HUES6 (cell line): Measurements from ENCODE around the gene FAM120C.
A peak's percentile ranks its signal among the peaks of the same experiment; 100 is the strongest.

Experiments
- H3K27ac ChIP-seq: 2 replicates; pipeline ENCODE4 v1.7.0; 2013; ENCODE audit warnings: low read depth, mild to moderate bottlenecking, low read length, inconsistent platforms
- H3K27me3 ChIP-seq: 2 replicates; pipeline ENCODE4 v1.6.1; 2013; ENCODE audit warnings: low read length; ENCODE audit not compliant: control insufficient read depth, insufficient read depth
- H3K36me3 ChIP-seq: 2 replicates; pipeline ENCODE4 v1.6.1; 2013; ENCODE audit warnings: low read length; ENCODE audit not compliant: control insufficient read depth, insufficient read depth
- H3K4me1 ChIP-seq: 2 replicates; pipeline ENCODE4 v1.6.1; 2013; ENCODE audit warnings: low read length; ENCODE audit not compliant: control insufficient read depth, insufficient read depth
- H3K4me3 ChIP-seq: 2 replicates; pipeline ENCODE4 v1.5.1; 2013; ENCODE audit warnings: low read depth, low read length
- H3K9ac ChIP-seq: one replicate; pipeline ENCODE4 v1.6.1; 2013; ENCODE audit warnings: mild to moderate bottlenecking, low read length
- H3K9me3 ChIP-seq: 2 replicates; pipeline ENCODE4 v1.6.1; 2013; ENCODE audit warnings: low read depth, low read length; ENCODE audit not compliant: control insufficient read depth, insufficient read depth

Gene FAM120C

DNA sequence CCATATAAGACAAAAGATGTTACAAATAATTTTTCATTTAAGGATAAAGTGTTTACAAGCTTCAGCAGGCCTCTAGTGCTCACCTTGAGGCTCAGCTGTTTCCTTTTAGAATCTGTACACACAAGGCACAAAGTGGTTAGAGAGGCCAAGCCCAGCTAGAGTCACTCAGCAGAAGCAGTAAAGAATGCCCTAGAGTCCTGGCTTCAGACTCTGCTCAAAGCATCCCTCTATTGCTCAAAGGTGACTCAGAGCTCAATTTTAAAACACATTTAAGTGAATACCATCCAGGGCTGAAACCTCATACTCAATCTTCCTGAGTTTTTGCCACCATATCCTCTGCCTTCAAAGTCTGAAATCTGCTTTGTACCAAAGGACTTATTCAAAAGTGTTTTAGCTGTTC, 116.2 kb downstream of the FAM120C start:
- Histone ChIP-seq H3K4me3 (no peak overlapping the region), H3K36me3 (no peaks in the 10 kb centered on the region), H3K27me3 (no peaks in the 10 kb centered on the region), H3K9ac (no peak overlapping the region), H3K9me3 (peaks cover 8% of the 10 kb centered on the region; the same call in 1 of the 2 replicates), H3K4me1 (no peaks in the 10 kb centered on the region), H3K27ac (no peak overlapping the region)

DNA sequence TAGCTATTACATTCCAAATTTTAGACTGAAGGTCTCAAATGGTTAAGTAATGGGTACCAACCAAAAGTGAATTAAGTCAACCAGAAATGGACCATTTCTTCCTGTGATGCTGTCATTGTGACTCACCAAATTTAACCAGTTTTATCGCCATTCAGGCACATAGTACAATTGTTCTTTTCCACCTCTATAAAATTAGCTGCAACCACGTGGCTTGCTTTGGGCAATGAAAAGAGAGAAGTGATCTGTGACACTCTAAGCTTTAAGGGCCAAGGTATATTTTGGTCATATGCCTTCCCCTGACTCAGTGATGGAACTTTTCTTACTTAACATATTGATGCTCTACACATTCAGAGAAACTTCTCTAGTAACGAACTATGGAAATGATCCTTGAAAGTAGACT, 118.5 kb downstream of the FAM120C start:
- Histone ChIP-seq H3K4me1 (no peaks in the 10 kb centered on the region), H3K27me3 (no peaks in the 10 kb centered on the region), H3K9me3 (peaks cover 8% of the 10 kb centered on the region; the same call in 1 of the 2 replicates), H3K27ac (no peak overlapping the region), H3K9ac (no peak overlapping the region), H3K4me3 (no peak overlapping the region), H3K36me3 (no peaks in the 10 kb centered on the region)

DNA sequence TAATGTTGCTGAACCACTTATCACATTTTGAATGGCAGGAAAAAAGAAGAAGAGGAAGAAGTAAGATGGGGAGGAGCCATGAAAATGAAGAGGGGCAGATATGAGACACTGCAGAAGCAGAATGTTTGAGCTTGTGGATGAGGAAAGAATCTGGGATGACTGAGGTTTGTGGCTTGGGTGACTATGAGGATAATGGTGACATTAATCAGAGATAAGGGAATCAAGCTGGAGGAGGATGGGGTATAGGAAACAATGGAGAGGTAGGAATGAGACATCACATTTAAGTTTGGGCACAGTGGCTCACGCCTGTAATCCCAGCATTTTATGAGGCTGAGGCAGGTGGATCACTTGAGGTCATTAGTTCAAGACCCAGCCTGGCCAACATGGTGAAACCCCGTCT, 119.7 kb downstream of the FAM120C start:
- Histone ChIP-seq H3K9me3 (peaks cover 8% of the 10 kb centered on the region; the same call in 1 of the 2 replicates), H3K27me3 (no peaks in the 10 kb centered on the region), H3K9ac (no peak overlapping the region), H3K4me3 (no peak overlapping the region), H3K4me1 (no peaks in the 10 kb centered on the region), H3K27ac (no peak overlapping the region), H3K36me3 (no peaks in the 10 kb centered on the region)

DNA sequence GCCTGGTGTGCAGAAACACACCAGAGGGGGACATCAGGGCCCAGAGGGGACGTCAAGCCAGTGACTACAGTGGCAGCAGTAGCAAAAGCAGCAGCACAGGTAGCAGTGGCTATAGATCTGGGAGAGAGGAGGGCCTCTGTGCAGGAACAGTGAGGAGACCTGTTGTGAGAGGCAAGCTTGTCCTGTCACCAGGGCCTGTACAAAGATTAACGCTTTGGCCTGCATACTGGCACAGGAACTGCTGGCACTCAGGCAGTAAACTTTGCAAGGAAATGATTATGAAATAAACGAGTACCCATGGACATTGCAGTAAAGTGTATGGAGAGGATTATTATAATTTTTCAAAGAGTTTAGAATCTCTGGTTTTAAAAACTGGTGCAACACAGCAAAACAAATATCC, 133.3 kb downstream of the FAM120C start:
- H3K27me3 ChIP-seq: no peaks in the 10 kb centered on the region
- H3K9me3 ChIP-seq: peaks cover 10% of the 10 kb centered on the region; the same call in 1 of the 2 replicates
- no peaks in the 10 kb centered on the region for H3K36me3 ChIP-seq
- H3K4me1 ChIP-seq: peaks cover 20% of the 10 kb centered on the region
- no peak overlapping the region for H3K4me3 ChIP-seq
- H3K27ac ChIP-seq: no peak overlapping the region
- no peak overlapping the region for H3K9ac ChIP-seq

DNA sequence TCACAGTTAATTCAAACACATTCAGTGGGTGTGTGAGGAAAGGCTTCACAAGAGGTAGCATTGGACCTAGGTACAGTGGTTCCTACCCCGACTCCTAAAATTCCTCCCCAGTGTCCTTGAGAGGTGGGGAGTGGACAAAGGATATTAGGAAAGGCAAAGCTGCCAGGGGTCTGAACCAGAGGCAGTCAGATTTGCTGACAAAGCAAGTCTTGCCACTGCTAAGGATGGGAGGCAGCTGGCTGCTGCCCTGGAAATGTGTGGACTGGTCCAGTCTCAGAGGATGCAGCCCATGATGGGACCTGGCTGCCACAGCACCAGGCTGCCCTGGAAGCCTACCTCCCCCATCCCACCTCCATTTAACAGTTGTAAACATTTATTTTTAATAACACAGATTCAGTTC, 134.6 kb downstream of the FAM120C start:
- Histone ChIP-seq H3K27me3 (no peaks in the 10 kb centered on the region), H3K9me3 (peaks cover 9% of the 10 kb centered on the region; the same call in 1 of the 2 replicates), H3K4me1 (peaks cover 21% of the 10 kb centered on the region), H3K9ac (no peak overlapping the region), H3K36me3 (no peaks in the 10 kb centered on the region), H3K27ac (no peak overlapping the region), H3K4me3 (no peak overlapping the region; the same call in 1 of the 2 replicates)

DNA sequence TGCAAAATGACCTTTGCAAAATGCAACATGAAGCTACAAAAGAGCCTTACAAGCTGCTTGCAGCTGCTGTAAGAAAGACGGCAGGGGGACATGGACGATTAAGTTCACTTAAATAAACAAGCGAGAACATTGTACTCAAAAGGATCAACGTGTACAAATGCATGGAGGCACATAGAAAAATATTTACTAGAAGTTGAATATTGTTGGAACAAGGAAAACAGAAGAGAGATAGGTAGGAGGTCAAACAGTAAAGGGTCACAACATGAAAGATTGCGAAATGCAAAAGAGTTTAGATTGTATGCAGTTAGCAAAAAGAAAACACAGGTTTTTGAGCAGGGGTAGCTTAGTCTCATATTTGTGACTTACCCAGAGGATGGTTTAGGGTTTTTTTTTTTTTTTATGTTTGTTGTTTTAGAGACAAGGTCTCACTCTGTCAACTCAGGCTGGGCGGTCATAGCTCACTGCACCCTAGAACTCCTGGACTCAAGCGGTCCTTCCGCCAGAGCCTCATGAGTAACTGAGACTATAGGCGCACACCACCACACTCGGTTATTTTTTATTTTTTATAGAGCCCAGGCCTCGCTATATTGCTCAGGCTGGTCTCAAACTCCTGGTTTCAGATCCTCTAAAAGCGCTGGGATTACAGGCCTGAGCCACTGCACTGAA, 137.4 kb downstream of the FAM120C start:
- Histone ChIP-seq H3K36me3 (peaks cover 9% of the 10 kb centered on the region; the same call in 1 of the 2 replicates), H3K4me1 (peaks cover 21% of the 10 kb centered on the region), H3K9ac (no peak overlapping the region), H3K27me3 (no peaks in the 10 kb centered on the region), H3K4me3 (peak overlapping the region; percentile 55; the same call in 1 of the 2 replicates), H3K9me3 (peaks cover 8% of the 10 kb centered on the region; the same call in 1 of the 2 replicates), H3K27ac (no peak overlapping the region)

DNA sequence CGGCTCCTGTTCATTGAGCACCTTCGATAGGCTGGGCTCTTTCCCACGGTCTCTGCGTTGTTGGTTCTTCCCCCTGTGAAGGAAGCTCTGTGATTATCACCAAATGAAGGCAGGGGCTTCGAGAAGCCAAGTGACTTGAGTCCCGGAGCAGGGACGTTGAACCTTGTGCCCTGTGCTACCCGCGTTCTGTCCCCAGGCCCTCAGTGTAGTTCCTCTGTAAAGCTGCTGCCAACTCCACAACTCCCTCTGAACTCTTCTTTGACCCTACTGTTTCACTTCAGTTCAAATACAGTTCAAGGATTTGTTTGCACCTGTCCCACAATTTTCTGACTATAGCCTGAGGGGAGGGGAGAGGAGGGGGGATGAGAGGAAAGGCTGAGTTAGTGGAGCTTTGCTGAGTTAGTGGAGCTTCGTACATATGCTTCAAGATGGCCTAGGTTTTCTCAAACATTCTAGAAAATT, 138.1 kb downstream of the FAM120C start:
- Histone ChIP-seq H3K27ac (peak overlapping the region; percentile 58; the same call in 1 of the 2 replicates), H3K4me3 (peak overlapping the region; percentile 55), H3K9ac (peak overlapping the region; percentile 94), H3K9me3 (peaks cover 8% of the 10 kb centered on the region; the same call in 1 of the 2 replicates), H3K27me3 (no peaks in the 10 kb centered on the region), H3K36me3 (peaks cover 17% of the 10 kb centered on the region), H3K4me1 (peaks cover 21% of the 10 kb centered on the region)

DNA sequence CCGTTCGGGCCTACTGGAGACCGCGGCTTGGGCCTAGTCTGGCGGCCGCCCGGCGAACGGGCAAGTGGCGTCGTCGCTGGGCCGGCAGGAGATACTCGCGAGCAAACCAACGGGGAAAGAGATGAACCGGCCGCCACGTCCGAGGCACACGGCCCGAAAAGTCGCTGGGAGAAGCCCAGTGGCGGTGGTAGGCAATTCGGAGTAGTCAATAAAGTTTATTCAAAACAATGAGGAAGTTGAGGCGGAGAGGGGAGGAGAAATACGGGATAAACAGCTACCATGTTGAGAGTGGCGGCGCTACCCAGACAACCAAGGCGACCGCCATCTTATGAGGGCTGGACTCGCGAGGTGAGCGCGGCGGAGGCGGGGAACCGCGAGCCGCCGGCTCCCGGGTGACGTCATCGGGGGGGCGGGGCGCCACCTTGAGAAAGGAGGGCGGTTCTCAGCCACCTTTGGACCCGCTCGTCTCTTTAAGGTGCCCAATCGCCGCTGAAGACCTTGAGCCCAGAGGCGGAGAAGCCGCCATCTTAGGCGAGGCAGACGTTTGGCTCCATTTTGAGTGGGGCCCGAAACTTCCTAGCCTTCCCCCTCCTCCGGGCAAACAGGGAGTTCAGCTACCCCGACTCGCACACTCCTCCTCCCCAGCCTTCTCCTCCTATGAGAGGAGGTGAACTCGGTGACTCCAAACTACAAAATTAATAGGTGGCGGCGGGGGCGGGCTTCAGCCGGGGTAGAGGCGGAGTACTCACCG, 138.8 kb downstream of the FAM120C start, which contains the start of gene PHF8:
Gene PHF8 (minus strand): TSS at position 348 of the 751 bp plus-strand sequence. CDS start 1,745 bp downstream, outside the sequence.
- H3K4me3 ChIP-seq: peak within 1 kb of the TSS; percentile 86
- H3K9ac ChIP-seq: peak within 1 kb of the TSS; percentile 94
- H3K27ac ChIP-seq: peak within 1 kb of the TSS; percentile 94
- peaks cover 3% of the 10 kb centered on the region; the same call in 1 of the 2 replicates for H3K9me3 ChIP-seq
- no peaks in the 10 kb centered on the region for H3K27me3 ChIP-seq
- H3K4me1 ChIP-seq: peaks cover 17% of the 10 kb centered on the region
- H3K36me3 ChIP-seq: peaks cover 21% of the 10 kb centered on the region

DNA sequence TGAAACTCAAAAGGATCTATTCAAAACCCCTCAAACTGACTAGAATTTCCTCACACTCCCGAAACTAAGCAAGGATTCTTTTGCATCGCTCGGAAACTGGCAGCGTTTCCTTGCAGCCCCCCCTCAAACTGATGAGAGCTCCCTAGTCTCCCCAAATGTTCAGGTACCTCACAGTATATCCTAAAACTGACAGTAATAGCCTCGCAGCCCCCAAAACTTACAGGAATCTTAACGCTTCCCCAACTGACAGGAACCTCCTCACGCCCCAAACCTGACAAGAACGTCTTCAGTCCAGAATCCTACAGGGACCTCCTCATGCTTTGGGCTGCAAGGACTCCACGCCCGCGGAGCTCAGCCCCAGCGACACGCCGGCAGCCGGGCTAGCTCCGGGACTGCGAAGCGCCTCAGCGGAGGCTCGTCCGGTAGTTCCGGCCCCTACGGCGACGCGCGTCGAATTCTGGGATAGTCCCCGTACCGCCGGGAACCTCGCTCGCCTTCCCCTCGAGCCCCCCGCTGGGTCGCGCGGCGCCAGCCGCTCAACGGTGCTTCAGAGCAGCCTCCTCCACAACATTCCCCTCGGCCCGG, 139.4 kb downstream of the FAM120C start:
- Histone ChIP-seq H3K4me1 (peaks cover 13% of the 10 kb centered on the region), H3K4me3 (peak overlapping the region; percentile 86), H3K36me3 (peaks cover 21% of the 10 kb centered on the region), H3K9me3 (peaks cover 3% of the 10 kb centered on the region; the same call in 1 of the 2 replicates), H3K9ac (peak overlapping the region; percentile 94), H3K27me3 (no peaks in the 10 kb centered on the region), H3K27ac (peak overlapping the region; percentile 94)

DNA sequence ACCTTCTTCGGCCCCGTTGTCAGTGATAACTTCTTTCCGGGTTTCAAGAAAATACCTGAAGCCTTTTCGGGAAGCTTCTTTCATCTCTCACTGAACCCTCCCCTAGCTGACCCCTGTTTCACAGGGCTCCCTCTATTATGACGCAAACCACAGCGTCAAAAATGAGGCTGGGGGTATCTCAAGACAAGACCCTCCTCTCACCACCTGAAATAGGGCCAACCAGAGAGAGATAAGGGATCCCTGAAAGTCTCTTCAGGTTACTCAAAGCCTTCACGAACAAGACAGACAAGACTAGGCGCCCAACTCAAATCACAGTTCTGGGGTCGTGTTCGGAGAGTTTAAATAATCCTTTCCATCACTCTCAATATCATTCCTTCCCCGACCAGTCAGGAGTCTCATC, 140.0 kb downstream of the FAM120C start:
- H3K9me3 ChIP-seq: peaks cover 3% of the 10 kb centered on the region; the same call in 1 of the 2 replicates
- H3K4me1 ChIP-seq: peaks cover 8% of the 10 kb centered on the region; the same call in 1 of the 2 replicates
- H3K27me3 ChIP-seq: no peaks in the 10 kb centered on the region
- H3K4me3 ChIP-seq: peak overlapping the region; percentile 86
- H3K9ac ChIP-seq: peak overlapping the region; percentile 94
- H3K27ac ChIP-seq: no peak overlapping the region
- H3K36me3 ChIP-seq: peaks cover 25% of the 10 kb centered on the region
